Panc1 (cell line): ENCODE data around the gene NR1H2. TPM values are rescaled to one million over a fixed set of nuclear protein-coding genes. Genes with fewer than 3 reads are reported as not detected.
A peak's percentile ranks its signal among the peaks of the same experiment; 100 is the strongest.

Experiments
- ATAC-seq: fragments of 200-7000 bp; cut with Tn5 transposase; 2 replicates; pipeline ENCODE4 v1.9.1; 2020; ENCODE audit warnings: mild to moderate bottlenecking, moderate library complexity
- BruUV-seq: library from RNA; stranded (reverse); fragments of 400-500 nt; replicated peaks from 2 replicates; lab custom pipeline; 2021; lab: Mats Ljungman, UMichigan
- CTCF ChIA-PET: fragments of 300-600 bp; sonication (Branson Sonifier 250); formaldehyde crosslinking; loops from one replicate; lab custom pipeline; 2022; ENCODE audit warnings: antibody characterized with exemption; lab: Charles Lee
- POLR2A ChIA-PET: fragments of 300-600 bp; sonication (Branson Sonifier 250); formaldehyde crosslinking; loops from one replicate; lab custom pipeline; 2022; ENCODE audit warnings: antibody characterized with exemption; lab: Charles Lee
- DNase-seq: peaks from one replicate; pipeline ENCODE4 v3.0.0-alpha.2; 2010; ENCODE audit warnings: low read depth, low spot score
- H3K27ac ChIP-seq: 2 replicates; pipeline ENCODE4 v1.5.1; 2011; ENCODE audit warnings: mild to moderate bottlenecking, low read length, inconsistent platforms
- H3K27me3 ChIP-seq: fragments of 200-500 bp; sonication (Bioruptor generic); 2 replicates; pipeline ENCODE4 v1.6.0; 2014; ENCODE audit warnings: low read length, inconsistent platforms; ENCODE audit not compliant: control insufficient read depth, insufficient read depth
- H3K36me3 ChIP-seq: fragments of 200-500 bp; sonication (Bioruptor generic); 2 replicates; pipeline ENCODE4 v1.5.1; 2014; ENCODE audit warnings: inconsistent platforms, mild to moderate bottlenecking, low read length, moderate library complexity; ENCODE audit not compliant: control insufficient read depth, insufficient read depth
- H3K4me1 ChIP-seq: 2 replicates; pipeline ENCODE4 v1.5.1; 2011; ENCODE audit warnings: inconsistent platforms, mild to moderate bottlenecking, low read length, moderate library complexity; ENCODE audit not compliant: control insufficient read depth, insufficient read depth
- H3K4me3 ChIP-seq, 2 experiments: 2 replicates each; pipeline ENCODE4 v1.5.1; 2011 to 2012; ENCODE audit warnings: low read depth in 2 of 2, low read length in 2 of 2, mild to moderate bottlenecking in 2 of 2, inconsistent platforms in 1 of 2, moderate library complexity in 1 of 2
- H3K9me3 ChIP-seq: fragments of 200-500 bp; sonication (Bioruptor generic); 2 replicates; pipeline ENCODE4 v1.5.1; 2014; ENCODE audit warnings: low read depth, mild to moderate bottlenecking, inconsistent platforms, low read length, moderate library complexity; ENCODE audit not compliant: control insufficient read depth, insufficient read depth
- POLR2AphosphoS5 ChIP-seq: IDR thresholded peaks from 2 replicates; pipeline ENCODE4 v1.6.1; 2012; ENCODE audit warnings: mild to moderate bottlenecking, low read depth, low read length, moderate library complexity
- SIN3A ChIP-seq: IDR thresholded peaks from 2 replicates; pipeline ENCODE4 v1.6.1; 2012; ENCODE audit warnings: low read depth, mild to moderate bottlenecking, low read length, moderate library complexity, borderline replicate concordance; ENCODE audit not compliant: insufficient read depth
- TCF7L2 ChIP-seq: IDR thresholded peaks from 2 replicates; pipeline ENCODE4 v1.6.1; 2011; ENCODE audit warnings: mild to moderate bottlenecking, low read depth, low read length, inconsistent platforms
- in situ Hi-C: cut with HindIII; loops from 2 replicates; pipeline ENCODE4 v1.10.0; 2016; ENCODE audit warnings: low sequenced_read_pairs, low pct_unique_long_range_greater_than_20kb
- intact Hi-C: fragments of 100-400 bp; cut with micrococcal nuclease; formaldehyde crosslinking; loops from one replicate; pipeline ENCODE4 v1.10.0; 2022; ENCODE audit not compliant: unreplicated experiment
- total RNA-seq: library from RNA; stranded (reverse); gene quantifications from one replicate; pipeline ENCODE4 v1.2.1, GENCODE V29; 2021; ENCODE audit not compliant: unreplicated experiment
- TF ChIP-seq, protein P1 (sequence below), 2 experiments: IDR thresholded peaks; 2 replicates each; pipeline ENCODE4 v1.6.1; 2011 to 2012; ENCODE audit warnings: low read depth in 2 of 2, control low read depth in 1 of 2, low read length in 1 of 2, mild to moderate bottlenecking in 1 of 2, moderate library complexity in 1 of 2; ENCODE audit not compliant: insufficient read depth in 1 of 2
- TF ChIP-seq, protein P2 (sequence below): fragments of 450-650 bp; IDR thresholded peaks from 2 replicates; pipeline ENCODE4 v1.5.1; 2017; ENCODE audit warnings: mild to moderate bottlenecking

NR1H2 gene
- total RNA-seq, 1 experiment from 2014 or later, result 55.8 TPM

DNA sequence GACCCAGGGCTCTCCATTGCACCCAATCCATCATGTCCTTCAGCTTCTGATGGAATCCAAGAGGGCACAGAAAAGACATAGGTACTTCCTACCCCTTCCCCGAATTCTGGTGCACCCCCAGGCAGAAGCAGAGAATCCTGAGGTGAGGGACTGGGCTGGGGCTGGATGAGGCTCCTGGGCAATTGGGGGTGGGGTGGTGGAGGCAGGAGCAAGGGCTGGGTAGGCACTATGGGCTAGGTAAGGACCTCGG is 44.3 kb upstream of the NR1H2 start:
- DNase-seq (no peak), ATAC-seq (no peak)
- peaks cover 12% of the 10 kb centered on the region for H3K4me1 ChIP-seq
- H3K4me3 ChIP-seq, result no peak overlapping the region; a peak in 2 of 4 replicates
- intact Hi-C loops, result no loop called here
- H3K36me3 ChIP-seq, result no peaks in the 10 kb centered on the region
- ChIA-PET CTCF (no interaction called here), POLR2A (no interaction called here)
- TF ChIP-seq, protein P1, sequence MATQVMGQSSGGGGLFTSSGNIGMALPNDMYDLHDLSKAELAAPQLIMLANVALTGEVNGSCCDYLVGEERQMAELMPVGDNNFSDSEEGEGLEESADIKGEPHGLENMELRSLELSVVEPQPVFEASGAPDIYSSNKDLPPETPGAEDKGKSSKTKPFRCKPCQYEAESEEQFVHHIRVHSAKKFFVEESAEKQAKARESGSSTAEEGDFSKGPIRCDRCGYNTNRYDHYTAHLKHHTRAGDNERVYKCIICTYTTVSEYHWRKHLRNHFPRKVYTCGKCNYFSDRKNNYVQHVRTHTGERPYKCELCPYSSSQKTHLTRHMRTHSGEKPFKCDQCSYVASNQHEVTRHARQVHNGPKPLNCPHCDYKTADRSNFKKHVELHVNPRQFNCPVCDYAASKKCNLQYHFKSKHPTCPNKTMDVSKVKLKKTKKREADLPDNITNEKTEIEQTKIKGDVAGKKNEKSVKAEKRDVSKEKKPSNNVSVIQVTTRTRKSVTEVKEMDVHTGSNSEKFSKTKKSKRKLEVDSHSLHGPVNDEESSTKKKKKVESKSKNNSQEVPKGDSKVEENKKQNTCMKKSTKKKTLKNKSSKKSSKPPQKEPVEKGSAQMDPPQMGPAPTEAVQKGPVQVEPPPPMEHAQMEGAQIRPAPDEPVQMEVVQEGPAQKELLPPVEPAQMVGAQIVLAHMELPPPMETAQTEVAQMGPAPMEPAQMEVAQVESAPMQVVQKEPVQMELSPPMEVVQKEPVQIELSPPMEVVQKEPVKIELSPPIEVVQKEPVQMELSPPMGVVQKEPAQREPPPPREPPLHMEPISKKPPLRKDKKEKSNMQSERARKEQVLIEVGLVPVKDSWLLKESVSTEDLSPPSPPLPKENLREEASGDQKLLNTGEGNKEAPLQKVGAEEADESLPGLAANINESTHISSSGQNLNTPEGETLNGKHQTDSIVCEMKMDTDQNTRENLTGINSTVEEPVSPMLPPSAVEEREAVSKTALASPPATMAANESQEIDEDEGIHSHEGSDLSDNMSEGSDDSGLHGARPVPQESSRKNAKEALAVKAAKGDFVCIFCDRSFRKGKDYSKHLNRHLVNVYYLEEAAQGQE (IDR thresholded peaks at IDR 0.05; ENCODE audit: insufficient read depth in 1 of 2, low read depth in 2 of 2, low read length in 1 of 2), result no peak
- no peak for TF ChIP-seq SIN3A
- TF ChIP-seq, protein P2, sequence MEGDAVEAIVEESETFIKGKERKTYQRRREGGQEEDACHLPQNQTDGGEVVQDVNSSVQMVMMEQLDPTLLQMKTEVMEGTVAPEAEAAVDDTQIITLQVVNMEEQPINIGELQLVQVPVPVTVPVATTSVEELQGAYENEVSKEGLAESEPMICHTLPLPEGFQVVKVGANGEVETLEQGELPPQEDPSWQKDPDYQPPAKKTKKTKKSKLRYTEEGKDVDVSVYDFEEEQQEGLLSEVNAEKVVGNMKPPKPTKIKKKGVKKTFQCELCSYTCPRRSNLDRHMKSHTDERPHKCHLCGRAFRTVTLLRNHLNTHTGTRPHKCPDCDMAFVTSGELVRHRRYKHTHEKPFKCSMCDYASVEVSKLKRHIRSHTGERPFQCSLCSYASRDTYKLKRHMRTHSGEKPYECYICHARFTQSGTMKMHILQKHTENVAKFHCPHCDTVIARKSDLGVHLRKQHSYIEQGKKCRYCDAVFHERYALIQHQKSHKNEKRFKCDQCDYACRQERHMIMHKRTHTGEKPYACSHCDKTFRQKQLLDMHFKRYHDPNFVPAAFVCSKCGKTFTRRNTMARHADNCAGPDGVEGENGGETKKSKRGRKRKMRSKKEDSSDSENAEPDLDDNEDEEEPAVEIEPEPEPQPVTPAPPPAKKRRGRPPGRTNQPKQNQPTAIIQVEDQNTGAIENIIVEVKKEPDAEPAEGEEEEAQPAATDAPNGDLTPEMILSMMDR, result no peak
- TF ChIP-seq POLR2AphosphoS5, result no peak
- TF ChIP-seq TCF7L2, result no peak
- BruUV-seq, result no TSS peak
- H3K27ac ChIP-seq, result peak overlapping the region; percentile 8; the same call in 1 of the 2 replicates
- H3K9me3 ChIP-seq, result no peaks in the 10 kb centered on the region
- in situ Hi-C loops, result no loop called here
- H3K27me3 ChIP-seq, result no peaks in the 10 kb centered on the region

DNA sequence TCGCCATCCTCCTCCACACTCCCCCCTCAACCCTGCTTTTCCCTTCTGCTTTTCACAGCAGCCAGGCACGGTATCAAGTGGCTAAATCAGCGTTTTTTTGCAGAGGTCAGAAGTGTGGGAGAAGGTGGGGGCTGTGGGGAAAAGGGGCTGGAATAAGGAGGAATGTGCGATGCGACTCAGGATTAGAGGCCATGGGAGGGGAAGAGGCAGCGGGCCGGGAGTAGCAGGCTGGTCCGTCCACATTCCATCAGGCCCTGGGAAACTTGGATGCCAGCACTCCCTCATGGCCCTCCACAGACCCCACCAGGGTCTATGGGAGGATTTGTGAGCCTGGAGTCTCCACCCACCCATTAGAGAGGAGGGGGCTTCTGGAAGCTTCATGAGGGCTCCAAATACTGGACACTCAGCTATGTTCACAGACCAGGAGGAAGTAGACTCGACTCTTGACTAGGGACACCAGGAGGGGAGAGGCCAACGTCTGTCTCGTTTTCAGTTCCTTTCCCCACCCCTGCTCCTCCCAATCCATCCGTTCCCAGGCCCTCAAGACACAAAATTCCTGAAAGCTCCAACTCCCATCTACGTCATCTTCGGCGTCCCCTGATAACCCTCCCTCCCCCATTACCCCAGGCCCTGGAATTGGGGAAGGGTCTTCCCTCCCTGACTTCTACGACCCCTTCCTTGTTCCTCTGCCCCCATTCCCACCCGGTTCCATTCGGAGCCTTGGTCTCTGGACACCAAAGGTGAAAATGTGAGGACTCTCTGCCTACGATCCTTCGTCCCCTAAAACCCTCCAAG is 43.8 kb upstream of the NR1H2 start:
- Histone ChIP-seq H3K27ac (peak overlapping the region; percentile 72), H3K9me3 (no peaks in the 10 kb centered on the region), H3K4me3 (peak overlapping the region; percentile 45 to 73), H3K4me1 (peaks cover 10% of the 10 kb centered on the region), H3K36me3 (no peaks in the 10 kb centered on the region), H3K27me3 (no peaks in the 10 kb centered on the region)
- in situ Hi-C loops (no loop called here), intact Hi-C loops (no loop called here)
- ATAC-seq, result no peak
- POLR2A ChIA-PET, result no interaction called here
- BruUV-seq, result TSS peak; percentile 81
- TF ChIP-seq SIN3A, result no peak
- no peak for TF ChIP-seq TCF7L2
- TF ChIP-seq, protein P2, result no peak
- TF ChIP-seq POLR2AphosphoS5, result no peak
- TF ChIP-seq, protein P1 (IDR thresholded peaks at IDR 0.05; ENCODE audit: insufficient read depth in 1 of 2, low read depth in 2 of 2, low read length in 1 of 2), result no peak
- no peak for DNase-seq
- CTCF ChIA-PET, result no interaction called here
